ENCODE measurements around the gene MUS81.
"Not testable (repeated sequence)": the region's sequence is repeated elsewhere in the genome, so short reads cannot be mapped to it uniquely, and the experiment has no call there.

The MUS81 gene

GRCh38 chr11:65860278-65861164, at the start of gene MUS81:
Gene MUS81 (plus strand): TSS chr11:65860433. CDS start chr11:65860754, 321 bp downstream.
- DNase-seq (ENCODE audit: low read depth) = peak; percentile 97

- DNase-seq (ENCODE audit: low read depth) = no peak
These were observed 48.3 kb upstream of the MUS81 start for GRCh38 chr11:65811764-65812475.

GRCh38 chr11:65814131-65814985, 45.9 kb upstream of the MUS81 start:
- no peak for DNase-seq (ENCODE audit: low read depth)

- DNase-seq (ENCODE audit: low read depth) = no peak
These were observed 45.2 kb upstream of the MUS81 start for GRCh38 chr11:65814986-65815565.

GRCh38 chr11:65816696-65817095, 43.5 kb upstream of the MUS81 start:
- DNase-seq (ENCODE audit: low read depth) = no peak

- DNase-seq (ENCODE audit: low read depth) = no peak
These were observed 42.9 kb upstream of the MUS81 start for GRCh38 chr11:65817312-65817834.

- peak; percentile 92 for DNase-seq (ENCODE audit: low read depth)
These were observed 42.2 kb upstream of the MUS81 start for GRCh38 chr11:65817835-65818680.

- no peak for DNase-seq (ENCODE audit: low read depth)
These were observed 39.1 kb upstream of the MUS81 start for GRCh38 chr11:65821107-65821506.

- no peak for DNase-seq (ENCODE audit: low read depth)
These were observed 37.3 kb upstream of the MUS81 start for GRCh38 chr11:65822776-65823528.

- no peak for DNase-seq (ENCODE audit: low read depth)
These were observed 33.1 kb upstream of the MUS81 start for GRCh38 chr11:65826984-65827735.

- DNase-seq (ENCODE audit: low read depth) = no peak
These were observed 30.8 kb upstream of the MUS81 start for GRCh38 chr11:65829459-65829858.

GRCh38 chr11:65832231-65832630, 28.0 kb upstream of the MUS81 start:
- DNase-seq (ENCODE audit: low read depth) = not testable (repeated sequence)

- DNase-seq (ENCODE audit: low read depth) = peak; percentile 89
These were observed 26.8 kb upstream of the MUS81 start, which contains the start of gene SNX32 for GRCh38 chr11:65833297-65834030. Gene SNX32 (plus strand): TSS chr11:65833963. CDS start chr11:65834066, 103 bp downstream.

GRCh38 chr11:65834202-65834601, 26.0 kb upstream of the MUS81 start:
- DNase-seq (ENCODE audit: low read depth) = no peak

GRCh38 chr11:65842144-65842543, 18.1 kb upstream of the MUS81 start:
- no peak for DNase-seq (ENCODE audit: low read depth)

- DNase-seq (ENCODE audit: low read depth) = no peak
These were observed 16.4 kb upstream of the MUS81 start for GRCh38 chr11:65843811-65844210.

GRCh38 chr11:65844231-65844872, 15.9 kb upstream of the MUS81 start:
- no peak for DNase-seq (ENCODE audit: low read depth)

- no peak for DNase-seq (ENCODE audit: low read depth)
These were observed 12.5 kb upstream of the MUS81 start for GRCh38 chr11:65847746-65848145.
